Right renal cortex interstitium (tissue), 3 donors: ENCODE measurements around the gene CEP89. TPM values are rescaled to one million over a fixed set of nuclear protein-coding genes. Genes with fewer than 3 reads are reported as not detected.
"Not testable (repeated sequence)": the region's sequence is repeated elsewhere in the genome, so short reads cannot be mapped to it uniquely, and the experiment has no call there.

Experiments used
- DNase-seq, 3 donors: peaks; one replicate each; pipeline ENCODE4 v3.0.0-alpha.2; 2013; ENCODE audit warnings: low read depth in 3 of 3, low spot score in 2 of 3
- polyA plus RNA-seq, 3 donors: library from polyadenylated mRNA; unstranded; fragments of 120-200 nt; gene quantifications; one replicate each; pipeline ENCODE4 v1.2.1, GENCODE V29; 2013; ENCODE audit not compliant: insufficient read length in 3 of 3

CEP89 gene
- 10 to 100 TPM; 29.4 to 31.9 (median 30.1) TPM for polyA plus RNA-seq

DNA sequence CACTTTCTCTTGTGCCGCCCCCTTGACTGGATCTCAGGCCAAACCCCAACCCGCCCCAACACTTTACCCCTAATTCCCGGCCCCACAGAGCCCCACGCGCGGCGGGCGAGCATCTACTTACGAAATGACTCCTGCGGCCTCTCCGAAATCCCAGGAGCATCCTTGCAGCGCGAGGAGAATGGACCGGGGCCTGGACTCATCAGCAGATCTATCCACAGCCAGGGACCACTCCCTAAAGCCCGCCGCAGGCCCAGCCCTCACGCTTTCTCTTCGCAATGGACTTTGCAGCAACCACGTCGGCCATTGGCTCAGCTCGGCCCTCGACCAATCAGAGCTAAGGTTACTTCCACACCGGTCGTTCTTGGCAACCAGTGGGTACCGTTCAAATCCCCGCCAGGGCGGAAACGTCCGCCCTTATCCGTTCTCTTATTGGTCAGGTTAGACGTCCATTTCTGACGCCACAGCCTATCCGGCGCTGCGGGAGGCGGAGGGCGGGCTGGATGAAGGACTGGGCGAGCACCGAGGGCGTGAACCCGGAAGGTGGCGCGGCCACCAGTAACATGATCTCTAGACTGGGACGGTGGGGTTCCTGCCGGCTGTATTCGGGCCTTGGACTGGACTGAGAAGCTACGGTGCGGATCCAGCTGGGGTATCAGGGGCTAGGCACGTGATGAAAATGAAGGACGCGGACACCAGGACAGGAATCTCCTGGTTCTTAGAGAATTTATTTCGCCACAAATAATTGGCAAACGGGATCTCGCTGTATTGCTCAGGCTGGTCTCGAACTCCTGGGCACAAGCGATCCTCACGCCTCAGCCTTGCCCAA, at the start of gene CEP89, which contains the start of gene FAAP24:
TSS of gene CEP89 (minus strand) at position 244 of the 826 bp plus-strand sequence. CDS start at position 160, 84 bp downstream.
TSS of gene FAAP24 (plus strand) at position 528 of the 826 bp plus-strand sequence. CDS start 955 bp downstream, outside the sequence.
- DNase-seq = peak; percentile 99 to 100 (median 99)

DNA sequence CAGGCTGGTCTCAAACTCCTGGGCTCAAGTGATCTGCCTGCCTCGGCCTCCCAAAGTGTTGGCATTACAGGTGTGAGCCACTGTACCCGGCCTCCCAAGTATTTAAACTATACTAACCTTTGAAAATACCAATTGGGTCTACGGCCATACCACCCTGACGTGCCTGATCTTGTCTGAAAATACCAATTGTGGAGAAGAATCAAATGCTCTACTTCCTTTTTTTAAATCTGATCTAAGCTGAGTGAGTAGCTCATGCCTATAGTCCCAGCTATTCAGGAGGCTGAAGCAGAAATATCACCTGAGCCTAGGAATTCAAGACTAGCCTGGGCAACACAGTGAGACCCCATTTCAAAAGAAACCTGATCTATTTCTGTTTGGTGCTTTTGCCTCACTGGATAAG, 39.1 kb upstream of the CEP89 start:
- DNase-seq = not testable (repeated sequence)

DNA sequence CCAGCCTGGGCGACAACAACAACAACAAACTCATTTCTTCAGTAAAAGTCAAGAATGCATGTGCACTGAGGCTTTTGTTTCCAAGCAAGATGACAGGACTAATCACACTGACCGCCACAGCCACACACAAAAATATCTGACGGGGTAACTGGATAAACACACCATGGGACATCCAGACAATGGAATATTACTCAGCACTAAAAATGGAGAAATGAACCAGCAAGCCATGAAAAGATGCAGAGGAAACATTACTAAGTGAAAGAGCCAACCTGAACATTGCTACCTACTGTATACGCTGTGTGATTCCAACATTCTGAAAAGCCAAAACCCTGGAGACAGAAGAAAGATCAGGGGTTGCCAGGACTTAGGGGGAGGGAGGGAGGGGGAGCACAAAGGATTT, 37.0 kb upstream of the CEP89 start:
- no peak for DNase-seq

DNA sequence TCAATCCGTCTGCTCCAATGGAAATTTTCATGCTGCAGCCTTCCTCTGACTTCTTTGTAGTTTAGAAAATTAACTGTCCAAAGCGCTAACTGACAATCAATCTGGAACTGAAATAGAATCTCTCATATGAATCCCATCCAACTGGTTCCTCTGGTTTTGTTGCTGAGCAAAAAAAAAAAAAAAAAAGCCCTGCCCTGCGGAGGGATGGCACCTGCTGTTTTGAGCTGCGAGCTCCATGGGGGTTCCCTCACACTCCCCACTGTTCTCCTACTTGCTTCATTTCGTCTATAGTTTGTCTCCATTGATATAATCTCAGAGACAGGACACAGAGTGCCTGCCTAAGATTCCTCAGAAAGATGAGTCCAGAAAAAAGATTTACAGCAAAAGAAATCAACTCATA, 33.7 kb upstream of the CEP89 start:
- no peak for DNase-seq

DNA sequence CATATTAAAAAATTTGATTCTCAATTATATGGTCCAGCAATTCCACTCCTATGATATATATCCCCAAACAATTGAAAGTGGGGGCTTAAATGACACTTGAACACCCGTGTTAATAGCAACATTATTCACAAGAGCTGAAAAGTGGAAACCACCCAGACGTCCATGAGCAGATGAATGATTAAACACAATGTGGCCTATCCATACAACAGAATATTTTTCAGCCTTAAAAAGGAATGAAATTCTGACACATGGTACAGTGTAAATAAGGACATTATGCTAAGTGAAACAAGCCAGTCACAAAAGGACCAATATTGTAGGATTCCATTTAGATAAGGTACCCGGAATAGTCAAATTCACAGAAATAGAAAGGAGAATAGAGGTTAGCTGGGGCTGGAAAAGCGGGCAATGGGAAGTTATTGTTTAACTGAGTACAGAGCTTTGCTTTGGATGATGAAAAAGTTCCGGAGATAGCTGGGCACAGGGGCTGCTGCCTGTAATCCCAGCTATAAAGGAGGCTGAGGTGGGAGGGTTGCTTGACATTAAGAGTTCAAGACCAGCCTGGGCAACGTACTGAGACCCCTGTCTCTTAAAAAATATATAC, 31.8 kb upstream of the CEP89 start:
- not testable (repeated sequence) for DNase-seq

DNA sequence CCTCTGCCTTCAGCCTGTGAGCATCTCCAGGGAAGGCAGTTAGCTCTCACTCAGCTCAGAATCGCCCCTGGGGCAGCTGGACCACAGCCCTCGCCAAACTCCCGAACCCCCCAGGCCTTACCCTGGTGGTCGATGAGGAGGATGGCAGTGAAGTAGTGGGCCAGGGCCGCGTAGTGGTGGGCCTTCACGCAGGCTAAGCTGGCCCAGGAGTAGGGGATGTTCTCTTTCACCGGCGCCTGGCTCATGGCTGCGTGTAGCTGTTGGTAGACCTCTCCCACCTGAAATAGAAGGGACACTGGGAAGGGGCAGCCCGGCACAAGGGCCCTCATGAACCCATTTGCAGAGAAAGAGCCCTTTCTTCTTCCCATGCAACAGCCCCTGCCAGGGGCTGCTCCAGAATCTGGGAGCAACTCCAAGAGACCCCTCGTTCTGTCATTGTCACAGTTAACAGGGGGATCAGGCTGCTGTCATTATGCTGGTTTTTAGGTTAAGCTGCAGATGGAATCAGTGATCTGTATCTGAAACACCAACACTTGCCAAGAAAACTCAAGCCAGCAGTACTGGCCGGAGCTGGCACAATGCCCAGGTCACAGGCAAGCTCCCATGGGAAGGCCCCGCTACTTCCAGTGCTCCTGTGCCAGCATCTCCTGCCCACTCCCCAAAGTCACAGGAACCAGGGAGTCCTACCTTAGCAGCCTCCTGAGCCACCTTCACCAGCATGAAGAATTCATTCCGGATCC, 30.5 kb upstream of the CEP89 start:
- not testable (repeated sequence) for DNase-seq

DNA sequence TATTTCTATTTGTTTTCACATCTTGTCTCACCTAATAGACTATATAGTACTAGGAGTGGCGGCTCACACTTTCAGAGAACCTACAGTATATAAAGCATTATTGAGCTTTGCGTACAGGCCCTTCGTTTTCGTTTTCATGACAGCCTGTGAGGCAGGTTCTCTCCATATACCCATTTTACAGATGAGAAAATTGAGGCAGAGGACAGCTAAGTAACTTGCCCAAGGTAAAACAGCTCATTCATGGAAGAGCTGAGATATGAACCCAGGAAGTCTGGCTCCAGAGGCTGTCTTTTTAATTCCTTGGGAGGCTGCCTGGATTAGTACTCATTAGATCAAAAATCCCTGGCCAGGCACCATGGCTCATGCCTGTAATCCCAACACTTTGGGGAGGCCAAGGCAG, 29.2 kb upstream of the CEP89 start:
- no peak for DNase-seq

DNA sequence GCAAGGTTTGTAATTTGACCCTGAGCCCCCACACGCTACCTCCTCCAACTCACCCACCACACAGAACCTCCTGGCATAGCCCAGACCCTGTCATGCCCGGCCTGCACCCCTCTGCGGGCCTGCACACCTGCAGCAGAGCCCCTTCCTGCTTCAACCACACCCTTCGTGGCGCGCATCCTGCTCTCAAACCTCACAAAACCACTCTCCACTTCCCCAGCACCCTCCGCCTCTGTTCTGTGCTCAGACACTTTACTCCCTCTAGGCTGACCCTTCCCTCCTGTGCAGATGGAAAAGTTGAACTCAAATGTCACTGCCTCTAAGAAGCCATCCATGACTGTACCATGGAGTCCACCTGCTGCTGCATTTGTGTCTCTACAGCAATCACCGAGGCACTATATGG, 28.8 kb upstream of the CEP89 start:
- DNase-seq = no peak

DNA sequence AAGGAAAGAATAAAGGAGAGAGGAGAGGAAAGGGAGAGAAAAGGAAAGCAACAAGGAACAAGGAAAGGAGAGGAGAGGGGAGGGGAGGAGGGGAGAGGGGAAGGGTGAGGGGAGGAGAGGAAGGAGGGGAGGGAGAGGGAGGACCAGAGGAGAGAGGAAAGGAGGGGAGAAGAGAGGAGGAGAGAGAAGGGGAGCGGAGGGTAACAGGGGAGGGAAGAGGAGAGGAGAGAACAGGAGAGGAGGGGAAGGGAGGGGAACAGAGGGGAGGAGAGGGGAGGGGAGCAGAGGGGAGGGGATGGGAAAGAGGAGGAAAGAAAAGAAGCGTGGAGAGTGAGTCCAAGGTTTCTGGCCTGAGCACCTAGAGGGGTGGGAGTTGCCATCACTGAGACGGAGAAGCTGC, 27.0 kb upstream of the CEP89 start:
- DNase-seq = no peak

DNA sequence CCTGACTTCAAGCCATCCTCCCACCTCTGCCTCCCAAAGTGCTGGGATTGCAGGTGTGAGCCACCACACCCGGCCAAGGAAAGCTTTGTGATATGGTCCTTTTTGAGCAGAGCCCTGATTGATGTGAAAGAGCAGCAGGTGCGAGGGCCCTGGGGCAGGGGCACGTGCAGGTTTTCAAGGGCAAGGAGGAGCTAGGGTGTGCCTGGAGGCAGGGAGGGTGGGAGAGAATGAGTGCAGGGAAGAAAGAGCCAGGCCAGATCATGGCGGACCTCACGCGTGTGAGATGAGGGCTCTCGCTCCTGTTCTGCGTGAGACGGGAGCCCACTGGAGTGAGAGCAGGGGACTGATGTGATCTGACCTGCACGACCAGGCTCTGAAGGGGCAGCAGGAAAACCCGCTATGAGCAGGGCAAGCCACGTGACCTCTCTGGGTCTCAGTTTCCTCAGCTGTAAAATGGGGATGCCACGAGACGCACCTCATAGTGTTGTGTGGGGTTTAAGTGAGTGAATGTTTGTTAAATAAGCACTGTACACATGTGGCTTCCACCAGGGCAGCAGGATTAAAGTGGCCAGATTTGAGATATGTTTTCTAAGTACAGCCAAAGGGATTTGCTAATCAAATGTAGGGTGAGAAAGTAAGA, 26.1 kb upstream of the CEP89 start:
- DNase-seq = no peak

DNA sequence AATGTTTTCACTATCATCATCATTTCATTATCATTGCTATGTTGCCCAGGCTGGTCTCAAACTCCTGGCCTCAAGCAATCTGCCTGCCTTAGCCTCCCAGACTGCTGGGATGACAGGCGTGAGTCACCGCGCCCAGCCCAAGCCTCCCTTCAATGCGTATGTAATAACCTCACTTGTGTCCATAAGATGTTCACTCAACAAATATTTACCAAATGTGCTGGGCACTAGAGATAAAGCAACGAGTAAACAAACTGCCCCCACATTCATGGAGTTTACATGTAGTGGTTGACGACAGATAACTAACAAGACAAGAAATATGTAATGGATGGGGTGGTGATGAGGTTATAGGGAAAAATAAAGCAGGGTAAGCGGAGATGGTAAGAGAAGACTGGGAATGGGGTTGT, 25.3 kb upstream of the CEP89 start:
- DNase-seq = not testable (repeated sequence)

DNA sequence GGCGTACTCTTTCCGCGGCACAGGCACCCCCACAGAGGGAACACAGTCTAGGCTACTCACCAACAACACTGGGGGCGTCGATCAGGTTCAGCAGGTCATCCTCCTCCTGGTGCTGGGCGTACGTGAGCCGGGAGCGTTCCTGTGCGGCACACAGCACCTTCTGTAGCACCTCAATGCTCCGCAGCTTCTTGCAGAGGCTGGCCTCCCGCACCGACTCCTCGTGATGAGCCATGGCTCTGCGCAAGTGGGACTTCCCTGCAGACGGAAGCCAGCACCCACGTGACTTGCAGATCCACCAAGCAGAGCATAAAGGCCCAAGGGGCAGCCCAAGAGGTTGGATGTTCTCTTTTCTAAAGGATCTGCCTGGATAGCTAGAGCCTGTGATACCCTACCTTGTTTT, 24.2 kb upstream of the CEP89 start:
- not testable (repeated sequence) for DNase-seq

DNA sequence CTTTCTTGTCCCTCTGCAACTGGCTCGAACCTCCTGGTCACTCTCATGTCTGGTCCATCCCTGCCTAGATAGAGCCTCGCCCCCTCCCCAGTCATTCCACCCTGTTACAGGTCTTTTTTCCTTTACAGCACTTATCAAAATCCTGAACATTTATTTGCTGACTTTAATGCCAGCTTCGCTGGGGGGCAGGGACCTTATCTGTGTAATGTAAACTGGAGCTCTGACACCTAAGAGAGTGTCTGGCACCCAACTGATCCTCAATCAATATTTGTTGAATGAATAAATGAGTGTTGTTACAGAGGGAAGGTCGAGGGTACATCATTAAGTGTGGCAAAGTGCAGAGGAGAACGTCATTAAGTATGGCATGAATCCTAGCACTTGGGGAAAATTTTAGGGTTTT, 17.0 kb upstream of the CEP89 start:
- DNase-seq = no peak

DNA sequence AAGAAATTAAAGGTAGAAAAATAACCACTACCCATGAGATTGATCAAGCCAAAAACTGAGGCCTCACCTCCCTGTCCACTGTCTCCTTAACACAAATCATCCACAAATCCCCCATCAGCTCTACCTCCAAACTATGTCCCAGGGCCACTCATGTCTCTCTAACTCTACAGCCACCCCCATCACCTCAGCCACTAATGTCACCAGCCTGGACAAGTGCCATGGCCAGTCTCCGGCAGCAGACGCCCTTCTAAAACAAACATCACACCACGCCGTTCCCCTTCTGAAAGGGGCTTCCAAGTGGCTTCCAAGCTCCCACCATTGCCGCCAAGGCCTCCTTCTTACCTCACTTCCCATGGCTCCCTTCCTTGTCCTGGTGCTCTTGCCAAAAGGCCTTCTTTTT, 16.5 kb upstream of the CEP89 start:
- DNase-seq = not testable (repeated sequence)

DNA sequence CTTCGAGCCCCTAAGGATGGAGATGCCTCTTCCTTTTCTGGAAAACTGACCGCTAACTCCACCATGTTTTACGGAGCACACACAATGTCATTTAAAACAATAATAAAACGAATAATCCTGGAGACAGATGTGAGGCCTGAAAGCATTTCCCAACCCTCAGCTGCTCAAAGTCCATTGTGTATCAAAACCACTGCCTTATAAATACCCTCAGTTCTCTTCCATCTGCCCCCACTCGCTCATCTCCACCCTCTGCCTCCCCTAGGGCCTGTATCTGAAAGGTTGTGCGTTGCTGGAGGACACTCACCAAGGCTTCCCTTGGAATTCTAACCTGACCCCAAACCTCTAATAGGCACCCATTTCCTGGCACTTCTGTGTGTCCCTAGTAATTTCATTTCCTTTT, 10.7 kb upstream of the CEP89 start:
- not testable (repeated sequence) for DNase-seq

DNA sequence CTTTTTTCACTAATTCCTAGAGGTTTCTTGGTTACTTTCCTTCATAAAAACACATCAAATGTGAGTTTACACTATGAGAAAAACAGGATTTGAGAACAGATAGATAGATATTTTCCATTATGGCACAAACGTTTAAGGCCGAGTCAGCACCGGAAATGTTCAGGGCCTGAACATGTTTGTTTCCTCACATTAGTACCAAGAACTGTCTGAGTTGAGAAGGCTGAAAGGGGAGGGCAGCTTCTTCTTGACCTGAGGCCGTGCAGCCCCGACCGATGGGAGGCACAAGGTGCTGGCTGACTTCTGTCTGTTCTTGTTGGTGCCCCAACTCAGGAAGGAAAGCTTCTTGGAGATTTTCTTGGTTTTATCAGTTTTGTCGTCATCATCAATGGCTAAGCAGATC, 8.0 kb upstream of the CEP89 start:
- not testable (repeated sequence) for DNase-seq

DNA sequence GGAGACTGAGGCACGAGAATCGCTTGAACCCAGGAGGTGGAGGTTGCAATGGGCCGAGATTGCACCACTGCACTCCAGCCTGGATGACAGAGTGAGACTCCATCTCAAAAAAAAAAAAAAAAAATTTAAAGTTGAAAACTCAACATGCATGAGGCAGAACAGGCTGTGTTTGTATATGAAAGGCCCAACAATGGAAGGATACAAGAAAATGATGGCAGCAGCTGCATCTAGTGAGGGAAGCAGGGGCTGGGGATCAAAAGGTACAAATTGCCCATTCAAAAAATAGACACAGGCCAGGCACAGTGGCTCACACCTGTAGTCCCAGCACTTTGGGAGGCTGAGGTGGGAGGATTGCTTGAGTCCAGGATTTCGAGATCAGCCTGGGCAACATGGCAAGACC, 6.1 kb upstream of the CEP89 start:
- DNase-seq = not testable (repeated sequence)

DNA sequence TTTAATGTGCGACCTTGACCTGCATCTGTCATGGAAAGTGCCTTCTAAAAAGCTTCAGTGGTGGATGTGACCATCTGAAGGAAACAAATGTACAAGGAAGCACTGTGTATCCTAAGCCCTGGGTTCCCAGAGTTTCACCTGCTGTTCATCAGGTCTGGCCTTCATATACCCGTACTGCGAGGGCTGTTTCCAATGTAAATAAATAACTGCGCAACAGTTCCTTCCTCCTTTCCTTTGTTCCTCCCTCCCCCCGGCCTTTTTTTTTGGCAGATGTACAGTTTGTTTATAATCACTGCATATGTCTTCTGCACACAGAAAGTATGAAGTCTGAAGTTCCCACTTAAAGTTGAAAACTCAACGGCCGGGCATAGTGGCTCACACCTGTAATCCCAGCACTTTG, 5.5 kb upstream of the CEP89 start:
- DNase-seq = no peak

DNA sequence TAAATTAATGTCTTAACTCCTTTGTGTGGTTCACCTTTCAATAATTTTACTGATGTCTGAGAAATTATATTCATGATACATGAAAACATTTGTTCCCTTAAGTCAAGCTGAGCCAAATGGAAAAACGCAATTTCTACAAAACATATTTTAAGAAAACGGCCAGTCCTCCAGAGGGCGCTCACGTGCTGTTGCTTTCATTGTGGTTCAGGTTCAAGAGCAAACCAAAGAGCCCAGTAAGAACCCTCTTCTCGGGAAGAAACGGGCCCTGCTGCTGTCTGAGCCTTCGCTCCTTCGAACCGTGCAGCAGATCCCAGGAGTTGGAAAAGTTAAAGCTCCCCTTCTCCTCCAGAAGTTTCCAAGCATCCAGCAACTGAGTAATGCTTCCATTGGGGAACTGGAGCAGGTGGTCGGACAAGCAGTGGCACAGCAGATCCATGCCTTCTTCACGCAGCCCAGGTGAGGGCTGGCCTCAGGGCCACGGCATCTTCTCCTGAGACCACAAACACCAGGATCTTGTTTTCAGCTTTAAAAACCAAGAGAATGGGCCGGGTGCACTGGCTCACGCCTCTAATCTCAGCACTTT, 4.6 kb upstream of the CEP89 start:
- DNase-seq = peak in 2 of 3 donors; percentile 21 to 40

DNA sequence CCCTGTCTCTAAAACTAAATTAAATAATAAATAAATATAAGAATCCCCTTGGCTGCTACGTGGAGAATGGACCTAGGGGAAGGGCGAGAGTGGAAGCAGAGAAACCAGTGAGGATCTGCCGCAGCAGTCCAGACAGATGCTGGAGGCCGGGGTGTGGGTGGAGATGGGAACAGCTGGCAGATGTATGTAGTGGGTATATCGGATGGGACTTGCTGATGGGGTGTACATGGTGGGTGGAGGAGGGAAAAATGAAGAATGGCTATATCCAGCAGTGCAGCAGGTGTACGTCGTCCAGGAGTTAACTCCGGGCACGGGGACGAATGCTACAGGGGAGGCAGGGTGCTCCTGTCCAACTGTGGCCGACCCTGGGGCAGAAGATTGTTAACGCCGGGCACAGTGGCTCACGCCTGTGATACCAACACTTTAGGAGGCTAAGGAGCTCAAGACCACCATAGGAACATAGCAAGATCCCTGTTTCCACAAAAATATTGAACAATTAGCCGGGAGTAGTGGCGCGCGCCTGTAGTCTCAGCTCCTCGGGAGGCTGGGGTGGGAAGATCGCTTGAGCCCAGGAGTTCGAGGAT, 654 bp downstream of the CEP89 start:
- no peak for DNase-seq
